Activated CD4-positive, alpha-beta T cell treated with anti-CD3 and anti-CD28 coated beads for 4 hours (primary cell): Measurements from ENCODE around the gene PLEKHJ1.

ENCODE experiments used
- DNase-seq, 2 donors: peaks; one replicate each; pipeline ENCODE4 v3.0.0-alpha.2; 2020

Gene PLEKHJ1

GRCh38 chr19:2249010-2249866, 13.1 kb upstream of the PLEKHJ1 start, which contains the start of gene AMH:
Gene AMH (plus strand): TSS chr19:2249323. CDS start chr19:2249333, 10 bp downstream.
- no peak for DNase-seq

DNA sequence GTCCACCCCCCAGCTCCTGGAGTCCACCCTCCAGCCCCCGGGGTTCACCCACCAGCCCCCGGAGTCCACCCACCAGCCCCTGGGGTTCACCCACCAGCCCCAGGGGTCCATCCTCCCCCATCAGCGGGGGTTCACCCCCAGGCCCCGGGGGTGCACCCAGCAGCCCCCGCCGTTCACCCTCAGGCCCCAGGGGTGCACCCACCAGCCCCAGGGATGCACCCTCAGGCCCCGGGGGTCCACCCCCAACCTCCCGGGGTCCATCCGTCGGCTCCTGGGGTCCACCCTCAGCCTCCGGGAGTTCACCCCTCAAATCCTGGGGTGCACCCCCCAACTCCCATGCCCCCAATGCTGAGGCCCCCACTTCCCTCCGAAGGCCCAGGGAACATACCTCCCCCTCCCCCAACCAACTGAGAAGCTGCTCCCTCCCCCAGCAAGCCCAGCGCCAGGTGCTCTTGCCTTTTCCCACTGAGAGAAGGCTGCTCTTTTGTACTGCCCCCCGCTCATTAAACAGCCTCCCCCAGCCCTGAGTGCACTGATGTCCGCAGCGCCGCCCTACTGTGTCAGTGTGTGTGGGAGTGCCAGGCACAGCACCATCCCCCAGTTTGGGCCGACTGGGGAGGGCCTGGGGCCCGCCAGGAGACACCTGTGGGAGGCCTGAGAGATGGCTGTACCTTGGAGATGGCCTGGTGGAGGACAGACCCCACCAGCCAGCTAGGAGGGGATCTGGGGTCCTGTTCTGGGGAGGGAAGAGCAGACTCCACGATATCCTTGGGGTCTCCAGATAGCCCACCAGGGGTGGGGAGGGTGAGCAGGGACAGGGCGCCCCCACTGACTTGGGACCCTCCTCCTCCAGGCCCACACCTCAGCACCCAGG, 12.2 kb upstream of the PLEKHJ1 start:
- DNase-seq, result no peak

GRCh38 chr19:2247433-2248101, 11.4 kb upstream of the PLEKHJ1 start:
- no peak for DNase-seq

DNA sequence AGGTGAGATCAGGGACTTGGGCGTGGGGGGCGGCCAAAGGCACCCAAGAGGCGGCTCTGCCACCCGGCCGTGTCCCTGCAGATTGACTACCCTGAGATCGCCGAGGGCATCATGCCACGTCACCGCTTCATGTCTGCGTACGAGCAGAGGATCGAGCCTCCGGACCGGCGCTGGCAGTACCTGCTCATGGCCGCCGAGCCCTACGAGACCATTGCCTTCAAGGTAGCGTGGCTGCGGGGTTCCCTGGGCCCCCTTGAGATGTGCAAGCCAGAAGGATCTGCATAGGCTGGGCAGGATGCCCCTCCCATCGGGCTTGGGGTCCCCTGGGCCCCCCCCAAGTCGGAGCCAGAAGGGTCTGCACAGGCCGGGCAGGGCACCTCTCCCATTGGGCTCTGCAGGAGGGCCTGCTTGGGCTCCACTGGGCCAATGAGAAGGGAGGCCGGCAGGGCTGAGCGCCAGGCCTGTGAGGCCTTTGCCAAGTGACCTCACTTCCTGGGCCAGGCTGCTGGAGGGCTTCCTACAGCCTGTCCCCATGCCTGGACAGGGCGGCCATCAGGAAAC, 10.8 kb upstream of the PLEKHJ1 start:
- no peak for DNase-seq

DNA sequence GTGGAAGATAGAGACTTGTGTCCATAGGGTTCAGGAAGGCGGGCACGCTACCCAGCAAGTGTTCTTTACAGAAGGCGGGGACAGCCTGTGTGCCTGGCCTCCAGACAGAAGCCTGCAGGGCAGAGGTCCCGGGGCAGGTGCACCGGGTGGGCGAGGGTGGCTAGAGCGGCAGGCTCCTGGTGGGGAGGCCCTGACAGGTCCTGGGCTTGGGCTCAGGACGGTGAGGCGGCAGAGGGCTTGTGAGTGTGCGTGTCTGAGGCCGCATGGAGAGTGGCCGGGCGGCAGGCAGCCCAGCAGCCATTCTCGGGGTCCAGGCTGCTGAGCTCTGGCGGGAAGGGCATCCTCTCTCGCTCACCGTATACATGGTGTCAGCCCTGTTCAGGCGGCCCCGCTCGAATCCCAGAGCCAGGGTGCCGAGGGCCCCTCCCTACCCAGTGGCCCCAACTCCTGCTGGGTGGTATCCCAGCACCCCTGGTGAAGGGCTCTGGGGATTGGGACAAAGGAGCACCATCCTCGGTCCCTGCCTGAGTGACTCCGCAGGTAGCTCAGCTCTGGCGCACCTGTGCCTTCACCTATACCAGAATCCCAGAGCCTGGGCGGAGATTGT, 10.0 kb upstream of the PLEKHJ1 start:
- DNase-seq, result no peak

- no peak for DNase-seq
Measured at GRCh38 chr19:2245273-2245672, 9.1 kb upstream of the PLEKHJ1 start.

GRCh38 chr19:2244486-2244885, 8.4 kb upstream of the PLEKHJ1 start:
- DNase-seq, result no peak

DNA sequence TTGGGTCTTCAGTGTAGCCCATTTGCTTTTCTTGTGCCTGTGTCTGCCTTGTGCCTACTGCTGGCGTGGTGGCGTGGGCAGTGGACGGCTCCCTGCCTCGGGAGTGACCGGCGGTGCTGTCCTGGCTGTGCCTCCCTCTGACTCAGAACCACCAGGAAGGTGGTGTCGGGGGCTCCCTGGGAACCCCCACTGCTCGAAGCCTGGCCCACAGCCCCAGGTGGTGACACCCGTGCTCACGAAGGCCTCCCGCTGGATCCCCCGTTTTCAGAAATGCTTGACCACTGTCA, 7.9 kb upstream of the PLEKHJ1 start:
- DNase-seq, result no peak

DNA sequence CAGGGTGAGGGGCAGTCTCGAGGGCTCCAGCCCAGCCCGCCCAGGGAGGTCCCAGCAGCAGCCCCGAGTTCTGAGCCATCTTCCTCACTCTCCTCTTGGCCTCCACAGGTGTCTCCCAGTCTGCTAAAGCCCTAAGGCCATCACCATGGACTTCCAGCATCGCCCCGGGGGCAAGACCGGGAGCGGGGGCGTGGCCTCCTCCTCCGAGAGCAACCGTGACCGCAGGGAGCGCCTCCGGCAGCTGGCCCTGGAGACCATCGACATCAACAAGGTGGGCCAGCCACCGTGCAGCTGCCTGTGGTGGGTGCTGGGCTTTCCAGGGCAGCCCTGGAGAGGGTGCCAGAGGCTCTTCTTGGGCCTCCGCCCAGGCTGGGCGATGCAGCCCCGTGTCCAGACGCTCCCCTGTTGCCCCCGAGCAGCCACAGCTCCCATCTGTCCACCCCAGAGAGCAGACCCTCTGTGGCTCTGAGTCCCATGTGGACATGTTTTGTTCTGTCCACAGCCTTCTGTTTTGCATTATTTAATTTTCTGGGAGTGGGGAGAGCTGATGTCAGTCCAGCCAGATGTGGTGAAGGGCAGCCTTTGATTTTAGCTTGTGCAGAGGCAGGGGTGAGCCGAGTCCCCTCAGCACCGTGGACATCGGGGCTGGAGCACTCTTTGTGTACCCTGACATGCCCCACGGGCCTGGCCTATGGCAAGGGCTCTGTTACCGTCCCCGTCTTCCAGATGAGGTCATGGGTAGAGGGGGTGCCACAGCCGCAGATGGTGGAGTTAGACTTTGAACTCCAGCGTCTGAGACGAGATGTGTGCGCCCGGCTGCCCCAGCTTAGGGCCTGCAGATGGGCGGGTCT, 7.4 kb upstream of the PLEKHJ1 start:
- DNase-seq, result no peak

DNA sequence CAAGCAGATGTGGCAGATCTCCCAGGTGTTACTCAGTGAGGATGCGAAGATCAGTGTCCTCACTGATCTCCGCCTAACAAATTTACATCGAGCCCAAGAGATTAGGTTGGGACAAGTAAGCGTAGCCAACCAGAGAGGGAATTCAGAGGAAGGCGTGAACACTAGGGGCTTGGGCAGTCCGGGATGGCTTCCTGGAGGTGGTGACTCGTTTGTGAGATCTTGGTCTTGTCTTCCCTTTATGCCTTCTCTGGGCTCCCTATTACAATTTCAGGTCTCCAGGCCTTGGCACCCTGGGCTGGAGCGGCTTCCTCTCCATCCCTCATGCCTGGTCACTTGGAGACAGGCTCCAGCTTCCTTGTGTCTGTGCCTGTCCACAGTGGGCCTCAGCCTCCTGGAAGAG, 6.7 kb upstream of the PLEKHJ1 start:
- DNase-seq, result no peak

DNA sequence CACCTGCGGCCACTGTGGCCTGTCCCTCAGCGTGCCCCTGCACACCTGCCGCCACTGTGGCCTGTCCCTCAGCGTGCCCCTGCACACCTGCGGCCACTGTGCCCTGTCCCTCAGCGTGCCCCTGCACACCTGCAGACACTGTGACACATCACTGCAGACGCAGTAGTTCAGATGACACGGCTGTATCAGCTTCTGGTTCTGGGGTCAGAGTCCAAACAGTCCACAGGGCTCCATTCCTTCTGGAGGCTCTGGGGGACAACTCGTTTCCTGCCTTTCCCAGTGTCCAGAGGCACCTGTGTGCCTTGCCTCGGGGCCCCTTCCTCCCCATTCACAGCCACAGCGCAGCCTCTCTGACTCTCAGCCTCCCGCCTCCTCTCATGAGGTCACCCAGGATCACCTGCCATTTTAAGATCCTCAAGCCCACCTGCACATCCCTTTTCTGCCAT, 6.0 kb upstream of the PLEKHJ1 start:
- DNase-seq, result no peak

- DNase-seq, result no peak
Measured at GRCh38 chr19:2240881-2241760, 5.0 kb upstream of the PLEKHJ1 start.

DNA sequence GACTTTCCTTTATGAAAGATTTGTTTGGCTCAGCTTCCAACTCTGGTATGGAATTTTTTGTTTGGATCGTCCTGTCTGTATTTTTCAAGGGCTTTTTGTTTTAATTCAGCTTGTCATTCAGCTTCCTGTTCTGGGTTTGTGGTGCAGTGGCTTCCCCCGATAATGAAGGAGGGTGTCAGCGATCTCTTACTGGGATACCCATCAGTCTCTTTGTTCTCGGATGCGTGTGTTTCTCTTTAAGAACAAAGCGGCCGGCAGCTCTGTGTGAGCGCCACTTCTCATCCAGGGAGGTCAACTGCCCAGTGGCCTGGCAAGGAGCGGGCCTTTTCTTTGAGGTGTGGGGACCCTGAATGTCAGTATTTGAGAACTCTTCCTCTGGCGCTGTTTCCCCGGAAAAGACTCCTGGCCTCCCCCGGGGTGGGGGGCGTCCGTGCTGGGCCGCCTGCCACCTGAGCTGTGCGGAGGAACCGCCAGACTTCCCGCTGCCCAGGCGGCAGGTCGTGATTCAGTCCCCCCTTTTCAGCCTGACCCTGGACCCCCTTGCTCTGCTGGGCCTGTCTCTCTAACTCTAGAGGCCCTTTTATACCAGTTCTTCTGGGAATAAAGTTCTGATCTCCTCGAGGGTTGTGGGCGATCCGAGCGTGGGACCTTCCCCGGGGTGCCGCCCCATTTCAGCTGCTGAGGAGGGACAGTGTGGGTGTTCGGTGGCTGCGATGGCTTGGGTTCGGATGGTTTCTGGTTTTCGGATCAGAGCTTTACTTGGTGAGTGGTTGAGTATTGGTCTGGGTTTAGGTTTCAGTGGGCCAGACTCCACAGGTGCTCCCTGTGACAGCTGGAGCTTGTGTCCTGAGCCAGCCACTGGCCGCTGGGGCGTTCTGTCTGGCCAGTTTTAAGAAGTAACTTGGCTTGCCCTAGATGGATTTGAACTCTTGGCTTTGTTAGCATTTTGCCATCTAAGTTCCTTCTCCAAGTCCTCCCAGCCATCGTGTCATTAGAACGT, 3.9 kb upstream of the PLEKHJ1 start:
- no peak for DNase-seq

DNA sequence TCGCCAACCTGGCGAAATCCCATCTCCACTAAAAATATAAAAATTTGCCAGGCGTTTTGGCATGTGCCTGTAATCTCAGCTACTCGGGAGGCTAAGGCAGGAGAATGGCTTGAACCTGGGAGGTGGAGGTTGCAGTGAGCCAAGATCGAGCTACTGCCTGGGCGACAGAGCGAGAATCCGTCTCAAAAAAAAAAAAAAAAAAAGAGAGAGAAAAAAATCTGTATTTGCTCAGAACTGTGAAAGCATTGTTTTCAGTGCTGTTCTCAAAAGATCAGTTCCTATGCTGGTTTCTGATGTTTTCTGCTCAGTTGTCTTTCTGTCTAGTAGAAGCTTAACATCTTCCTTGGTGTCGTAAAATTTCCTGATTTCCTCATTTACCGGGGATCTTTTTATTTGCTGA, 3.0 kb upstream of the PLEKHJ1 start:
- DNase-seq, result no peak

DNA sequence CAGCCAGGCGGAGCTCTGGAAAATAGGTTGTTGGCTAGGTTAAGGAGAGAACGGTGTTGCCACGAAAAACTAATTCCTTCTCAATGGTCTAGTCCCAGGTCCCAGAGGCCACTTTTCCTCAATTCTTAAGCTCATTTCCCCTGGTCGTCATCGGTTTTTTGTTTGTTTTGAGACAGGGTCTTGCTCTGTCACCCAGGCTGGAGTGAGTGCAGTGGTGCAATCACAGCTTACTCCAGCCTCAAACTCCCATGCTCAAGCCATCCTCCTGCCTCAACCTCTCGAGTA, 1.7 kb upstream of the PLEKHJ1 start:
- no peak for DNase-seq

GRCh38 chr19:2237051-2237868, 1.1 kb upstream of the PLEKHJ1 start:
- DNase-seq, result no peak

- no peak for DNase-seq
Measured at GRCh38 chr19:2236064-2236313, 140 bp downstream of the PLEKHJ1 start.

GRCh38 chr19:2235381-2236063, 607 bp downstream of the PLEKHJ1 start:
- peak in 1 of 2 donors; percentile 35 for DNase-seq
